T-helper 22 cell (primary cell): ENCODE results near the gene DISC1.
"Not testable (repeated sequence)": the region's sequence is repeated elsewhere in the genome, so short reads cannot be mapped to it uniquely, and the experiment has no call there.

ENCODE experiments used
- DNase-seq: peaks from one replicate; pipeline ENCODE4 v3.0.0-alpha.2; 2020; ENCODE audit warnings: low read depth

The DISC1 gene

DNA sequence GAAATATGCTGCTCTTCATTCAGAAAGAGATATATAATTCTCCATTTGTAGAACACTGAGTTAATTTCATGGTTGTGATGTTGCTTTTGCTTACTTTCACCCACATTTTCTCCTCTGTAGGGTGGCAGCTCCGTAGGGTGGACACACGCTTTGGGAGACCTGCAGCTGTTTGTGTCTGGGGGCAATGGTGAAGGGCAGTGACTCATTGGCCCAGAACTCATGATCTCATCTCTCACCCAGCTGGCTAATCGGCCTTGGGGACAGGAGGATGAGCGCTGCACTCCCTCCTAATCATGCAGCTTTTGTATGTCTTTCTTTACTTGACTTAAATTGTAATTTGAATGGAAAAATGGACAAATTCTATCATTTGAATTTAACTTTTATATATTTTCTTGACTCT, 9.6 kb downstream of the DISC1 start:
- DNase-seq: no peak

DNA sequence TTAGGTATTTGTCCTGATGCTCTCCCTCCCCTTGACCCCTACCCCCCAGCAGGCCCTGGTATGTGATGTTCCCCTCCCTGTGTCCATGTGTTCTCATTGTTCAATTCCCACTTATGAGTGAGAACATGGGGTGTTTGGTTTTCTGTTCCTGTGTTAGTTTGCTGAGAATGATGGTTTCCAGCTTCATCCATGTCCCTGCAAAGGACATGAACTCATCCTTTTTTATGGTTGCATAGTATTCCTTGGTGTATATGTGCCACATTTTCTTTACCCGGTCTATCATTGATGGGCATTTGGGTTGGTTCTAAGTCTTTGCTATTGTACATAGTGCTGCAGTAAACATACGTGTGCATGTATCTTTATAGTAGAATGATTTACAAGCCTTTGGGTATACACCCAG, 10.3 kb downstream of the DISC1 start:
- not testable (repeated sequence) for DNase-seq

- DNase-seq: no peak
These were observed 12.1 kb downstream of the DISC1 start for GRCh38 chr1:231638647-231639046.

GRCh38 chr1:231639819-231640218, 13.2 kb downstream of the DISC1 start:
- DNase-seq: no peak

DNA sequence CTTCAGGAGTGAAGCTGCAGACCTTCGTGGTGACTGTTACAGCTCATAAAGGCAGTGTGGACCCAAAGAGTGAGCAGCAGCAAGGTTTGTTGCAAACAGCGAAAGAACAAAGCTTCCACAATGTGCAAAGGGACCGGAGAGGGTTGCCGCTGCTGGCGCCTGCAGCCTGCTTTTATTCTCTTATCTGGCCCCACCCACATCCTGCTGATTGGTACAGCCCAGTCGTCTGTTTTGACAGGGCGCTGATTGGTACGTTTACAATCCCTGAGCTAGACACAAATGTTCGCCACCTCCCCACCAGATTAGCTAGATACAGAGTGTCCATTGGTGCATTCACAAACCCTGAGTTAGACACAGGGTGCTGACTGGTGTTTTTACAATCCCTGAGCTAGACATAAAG, 14.9 kb downstream of the DISC1 start:
- not testable (repeated sequence) for DNase-seq

GRCh38 chr1:231642061-231642460, 15.5 kb downstream of the DISC1 start:
- DNase-seq: not testable (repeated sequence)

DNA sequence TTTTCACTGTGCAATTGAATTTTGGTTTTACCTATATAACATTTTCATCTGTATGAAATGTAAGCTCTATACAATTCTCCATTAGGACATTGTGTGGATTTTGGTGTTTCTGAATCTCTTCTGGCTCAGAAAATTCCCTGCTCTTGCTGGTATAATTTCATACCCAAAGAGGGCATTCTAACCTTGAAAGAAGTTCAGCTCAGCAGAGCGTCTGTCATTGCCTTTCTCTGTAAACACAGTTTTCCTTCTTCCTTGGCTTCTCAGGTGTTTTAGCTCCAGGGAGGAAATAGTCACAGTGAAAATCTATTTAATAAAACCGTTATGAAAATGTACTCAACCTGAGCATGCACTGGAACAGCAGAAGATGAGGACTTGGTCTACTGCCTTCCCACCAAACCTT, 16.0 kb downstream of the DISC1 start:
- no peak for DNase-seq

DNA sequence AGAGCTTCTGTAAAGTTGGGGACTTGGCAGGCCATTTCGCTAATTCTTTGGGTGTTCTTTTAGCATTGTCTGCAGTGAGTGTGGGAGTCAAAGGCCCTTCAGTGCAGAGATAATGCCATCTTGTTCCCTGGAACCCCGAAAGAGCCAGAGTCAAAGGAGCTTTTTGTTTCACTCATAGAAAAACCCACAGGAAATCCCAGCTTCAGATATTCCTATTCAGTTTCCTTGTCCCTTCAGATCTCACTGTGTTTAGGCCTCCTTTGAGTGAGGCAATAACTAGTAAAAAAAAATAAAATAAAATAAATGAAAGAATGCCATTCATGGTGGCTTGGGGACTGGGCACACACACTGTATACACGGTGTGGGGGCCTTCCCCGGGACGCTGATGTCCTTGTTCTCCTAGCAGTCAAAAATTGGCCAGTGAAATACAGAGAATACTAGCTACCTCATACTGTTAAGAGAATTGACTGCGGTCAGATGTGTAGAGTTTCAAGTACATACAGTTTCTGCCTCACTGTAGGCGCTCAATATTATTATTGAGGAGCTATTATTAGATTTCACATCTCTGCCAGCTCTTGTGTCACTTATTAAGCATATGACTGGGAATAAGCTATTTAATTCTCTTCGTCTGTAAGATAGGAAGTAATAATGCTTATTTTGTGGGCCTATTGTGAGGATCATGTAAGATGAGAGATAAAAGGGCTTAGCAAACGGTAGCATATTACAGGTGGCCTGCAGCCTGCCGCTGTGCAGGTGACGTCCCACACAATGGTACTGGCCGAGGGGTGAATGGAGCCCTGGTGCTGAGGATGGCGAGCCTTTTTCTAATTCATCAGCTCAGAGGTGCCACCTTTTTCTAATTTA, 16.7 kb downstream of the DISC1 start:
- DNase-seq: no peak

GRCh38 chr1:231643935-231644237, 17.3 kb downstream of the DISC1 start:
- no peak for DNase-seq

- DNase-seq: not testable (repeated sequence)
These were observed 19.0 kb downstream of the DISC1 start for GRCh38 chr1:231645634-231646033.

GRCh38 chr1:231646165-231646564, 19.6 kb downstream of the DISC1 start:
- not testable (repeated sequence) for DNase-seq

DNA sequence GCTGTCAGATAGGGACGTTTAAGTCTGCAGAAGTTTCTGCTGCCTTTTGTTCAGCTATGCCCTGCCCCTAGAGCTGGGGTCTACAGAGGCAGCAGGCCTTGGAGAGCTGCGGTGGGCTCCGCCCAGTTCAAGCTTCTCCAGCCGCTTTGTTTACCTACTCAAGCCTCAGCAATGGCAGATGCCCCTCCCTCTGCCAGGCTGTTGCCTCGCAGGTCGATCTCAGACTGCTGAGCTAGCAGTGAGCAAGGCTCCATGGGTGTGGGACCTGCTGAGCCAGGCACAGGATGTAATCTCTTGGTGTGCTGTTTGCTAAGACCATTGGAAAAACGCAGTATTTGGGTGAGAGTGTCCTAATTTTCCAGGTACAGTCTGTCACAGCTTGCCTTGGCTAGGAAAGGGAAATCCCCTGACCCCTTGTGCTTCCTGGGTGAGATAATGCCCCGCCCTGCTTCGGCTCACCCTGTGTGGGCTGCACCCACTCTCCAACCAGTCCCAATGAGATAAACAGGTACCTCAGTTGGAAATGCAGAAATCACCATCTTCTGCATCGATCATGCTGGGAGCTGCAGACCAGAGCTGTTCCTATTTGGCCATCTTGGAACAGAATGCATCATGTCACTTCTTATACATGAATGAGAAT, 25.2 kb downstream of the DISC1 start:
- not testable (repeated sequence) for DNase-seq

DNA sequence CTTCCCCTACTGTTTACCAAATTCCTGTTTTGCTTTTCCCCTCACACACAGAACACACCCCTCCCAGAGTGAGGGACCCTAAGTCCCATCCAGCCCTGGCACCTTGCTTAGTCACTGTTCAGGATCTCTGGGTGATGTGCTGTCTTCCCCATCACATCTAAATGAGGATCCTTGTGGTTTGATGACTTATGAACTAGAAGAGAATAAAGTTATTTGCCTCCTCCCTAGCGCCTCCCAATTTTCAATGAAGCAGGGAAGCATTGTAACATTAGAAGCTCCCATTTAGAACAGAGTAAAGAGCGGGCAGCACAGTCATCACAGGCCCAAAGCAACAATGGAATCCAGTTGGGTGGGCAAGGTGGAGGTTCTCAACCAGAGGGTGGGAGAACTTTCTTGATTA, 27.0 kb downstream of the DISC1 start:
- no peak for DNase-seq

DNA sequence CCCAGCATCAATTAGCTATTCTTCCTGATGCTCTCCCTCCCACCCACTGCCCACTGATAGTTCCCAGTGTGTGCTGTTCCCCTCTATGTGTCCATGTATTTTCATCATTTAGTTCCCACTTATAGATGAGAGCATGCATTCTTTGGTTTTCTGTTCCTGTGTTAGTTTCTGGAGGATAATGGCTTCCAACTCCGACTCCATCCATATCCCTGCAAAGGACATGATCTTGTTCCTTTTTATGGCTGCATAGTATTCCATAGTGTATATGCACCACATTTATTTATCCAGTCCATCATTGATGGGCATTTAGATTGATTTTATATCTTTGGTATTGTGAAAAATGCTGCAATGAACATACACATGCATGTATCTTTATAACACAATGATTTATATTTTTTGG, 30.2 kb downstream of the DISC1 start:
- DNase-seq: no peak

DNA sequence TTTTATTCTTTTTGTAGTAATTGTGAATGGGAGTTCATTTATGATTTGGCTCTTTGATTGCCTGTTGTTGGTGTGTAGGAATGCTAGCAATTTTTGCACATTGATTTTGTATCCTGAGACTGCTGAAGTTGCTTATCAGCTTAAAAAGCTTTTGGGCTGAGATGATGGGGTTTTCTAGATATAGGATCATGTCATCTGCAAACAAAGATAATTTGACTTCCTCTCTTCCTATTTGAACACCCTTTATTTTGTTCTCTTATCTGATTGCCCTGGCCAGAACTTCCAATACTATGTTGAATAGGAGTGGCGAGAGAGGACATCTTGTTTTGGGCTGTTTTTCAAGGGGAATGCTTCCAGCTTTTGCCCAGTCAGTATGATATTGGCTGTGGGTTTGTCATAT, 31.6 kb downstream of the DISC1 start:
- not testable (repeated sequence) for DNase-seq

- DNase-seq: no peak
These were observed 33.6 kb downstream of the DISC1 start for GRCh38 chr1:231660198-231660597.

DNA sequence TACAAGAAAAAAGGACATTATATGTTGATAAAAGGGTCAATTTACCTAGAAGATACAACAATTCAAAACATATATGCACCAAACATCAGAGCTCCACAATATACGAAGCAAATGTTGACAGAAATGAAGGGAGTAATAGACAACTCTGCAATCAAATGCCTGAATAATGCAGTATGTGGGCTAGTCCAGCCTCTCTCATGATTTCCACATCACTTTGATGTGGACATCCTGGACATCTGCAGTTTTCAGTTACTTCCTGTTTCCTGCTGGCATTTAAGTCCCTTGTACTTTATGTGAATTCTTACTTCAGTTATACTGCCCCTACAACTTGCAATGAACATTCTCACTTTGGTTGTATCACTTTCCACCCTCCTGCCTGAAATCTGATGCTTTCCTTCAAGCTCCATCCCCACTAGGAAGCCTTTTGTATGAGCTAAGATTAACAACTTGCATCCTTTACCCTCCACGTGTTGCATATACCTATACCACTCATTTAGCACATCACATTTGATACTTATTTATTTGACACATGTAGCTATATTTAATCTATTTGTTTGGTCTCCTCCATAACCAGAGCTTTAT, 36.7 kb downstream of the DISC1 start:
- no peak for DNase-seq

- DNase-seq: no peak
These were observed 38.5 kb downstream of the DISC1 start for GRCh38 chr1:231665101-231665500.

DNA sequence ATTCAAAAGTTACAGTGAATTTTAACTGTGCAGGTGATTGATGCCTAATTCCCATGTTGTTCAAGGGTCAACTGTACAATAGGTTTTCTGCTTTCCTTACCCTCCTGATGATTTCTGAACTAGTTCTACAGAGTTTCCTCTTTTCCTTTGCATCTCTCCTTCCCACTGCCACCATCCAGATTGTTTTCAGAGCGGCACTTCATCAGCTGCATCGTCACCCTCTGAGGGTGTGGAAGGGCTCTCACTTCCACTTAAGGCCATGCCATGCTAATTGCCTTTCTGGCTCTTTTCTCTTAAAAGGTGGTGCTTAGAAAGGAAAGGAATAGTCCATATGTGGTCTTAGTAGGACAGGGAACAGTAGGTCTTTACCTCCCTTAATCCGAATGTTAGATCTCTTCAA, 39.1 kb downstream of the DISC1 start:
- no peak for DNase-seq

DNA sequence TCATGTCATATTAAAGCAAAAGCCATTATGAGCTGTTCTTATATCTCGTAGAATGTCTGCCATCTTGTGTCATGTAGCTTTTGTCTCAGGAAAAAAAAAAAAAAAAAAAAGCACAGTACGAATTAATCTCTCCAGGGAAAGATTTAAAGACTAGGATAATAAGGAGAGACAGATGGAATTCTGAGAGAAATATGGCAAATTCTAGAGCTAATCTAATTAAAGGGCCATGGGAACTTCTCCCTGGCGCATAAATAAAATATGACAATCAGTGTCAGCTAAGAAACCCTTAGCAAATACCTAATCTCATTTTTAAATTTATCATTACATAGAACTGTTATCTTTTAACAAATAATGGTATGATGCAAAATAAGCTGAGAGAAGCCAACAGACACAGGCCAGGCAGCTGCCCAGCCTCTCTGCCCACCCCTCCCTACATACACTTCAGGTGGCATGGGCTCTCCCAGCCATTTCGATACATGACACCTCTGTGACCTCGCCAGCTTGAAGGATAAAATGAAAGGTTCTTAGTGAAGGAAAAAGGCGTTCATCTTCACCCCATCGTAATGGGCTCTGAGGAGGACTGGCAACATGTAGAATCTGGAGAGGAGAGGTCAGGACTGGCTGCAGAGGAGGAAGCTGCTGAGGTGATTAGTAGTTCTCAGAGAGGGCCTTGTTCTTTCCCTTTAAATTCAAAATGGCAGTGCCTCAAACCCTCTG, 39.8 kb downstream of the DISC1 start:
- DNase-seq: no peak

- no peak for DNase-seq
These were observed 40.5 kb downstream of the DISC1 start for GRCh38 chr1:231666937-231667608.

GRCh38 chr1:231667896-231668506, 41.4 kb downstream of the DISC1 start:
- no peak for DNase-seq
